Breast epithelium (tissue), 3 donors: ENCODE results near the gene MINPP1.

ENCODE experiments used
- POLR2A ChIP-seq: fragments of 450-650 bp; IDR thresholded peaks from one replicate; pipeline ENCODE4 v1.6.1; 2016; ENCODE audit warnings: antibody characterized with exemption, mild to moderate bottlenecking, moderate library complexity
- POLR2AphosphoS5 ChIP-seq, 3 donors: sonication (generic); formaldehyde crosslinking; IDR thresholded peaks; one replicate each; pipeline ENCODE4 v1.6.1; 2017; ENCODE audit warnings: antibody characterized with exemption in 3 of 3
- TF ChIP-seq, protein P1 (sequence below), 3 donors: fragments of 450-650 bp; IDR thresholded peaks; one replicate each; pipeline ENCODE4 v1.5.1; 2016 to 2017; ENCODE audit warnings: antibody characterized with exemption in 3 of 3, mild to moderate bottlenecking in 3 of 3, moderate library complexity in 3 of 3

DNA sequence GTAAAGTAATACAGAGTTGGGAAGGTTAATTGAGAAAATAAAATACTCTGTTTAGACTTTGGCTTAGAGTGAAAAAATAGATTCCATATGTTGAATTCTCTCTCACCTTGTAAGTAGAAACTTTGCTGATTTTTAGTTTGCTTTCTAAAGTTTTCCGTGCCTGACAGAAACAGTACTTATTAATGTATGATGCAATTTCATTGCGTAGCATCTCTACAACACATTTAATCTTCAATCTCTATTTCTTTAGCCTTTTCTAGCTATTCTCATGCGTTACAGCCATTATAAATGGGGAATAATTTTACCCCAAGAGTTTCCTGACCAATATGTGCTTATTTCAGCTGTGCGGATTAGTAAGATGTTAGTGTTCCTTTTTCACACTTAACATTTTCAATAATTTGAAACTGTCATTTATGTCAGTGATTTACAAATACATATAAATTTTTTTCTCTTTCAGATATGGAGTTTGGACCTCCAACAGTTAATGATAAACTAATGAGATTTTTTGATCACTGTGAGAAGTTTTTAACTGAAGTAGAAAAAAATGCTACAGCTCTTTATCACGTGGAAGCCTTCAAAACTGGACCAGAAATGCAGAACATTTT lies 3.3 kb downstream of the MINPP1 start:
- TF ChIP-seq, protein P1, sequence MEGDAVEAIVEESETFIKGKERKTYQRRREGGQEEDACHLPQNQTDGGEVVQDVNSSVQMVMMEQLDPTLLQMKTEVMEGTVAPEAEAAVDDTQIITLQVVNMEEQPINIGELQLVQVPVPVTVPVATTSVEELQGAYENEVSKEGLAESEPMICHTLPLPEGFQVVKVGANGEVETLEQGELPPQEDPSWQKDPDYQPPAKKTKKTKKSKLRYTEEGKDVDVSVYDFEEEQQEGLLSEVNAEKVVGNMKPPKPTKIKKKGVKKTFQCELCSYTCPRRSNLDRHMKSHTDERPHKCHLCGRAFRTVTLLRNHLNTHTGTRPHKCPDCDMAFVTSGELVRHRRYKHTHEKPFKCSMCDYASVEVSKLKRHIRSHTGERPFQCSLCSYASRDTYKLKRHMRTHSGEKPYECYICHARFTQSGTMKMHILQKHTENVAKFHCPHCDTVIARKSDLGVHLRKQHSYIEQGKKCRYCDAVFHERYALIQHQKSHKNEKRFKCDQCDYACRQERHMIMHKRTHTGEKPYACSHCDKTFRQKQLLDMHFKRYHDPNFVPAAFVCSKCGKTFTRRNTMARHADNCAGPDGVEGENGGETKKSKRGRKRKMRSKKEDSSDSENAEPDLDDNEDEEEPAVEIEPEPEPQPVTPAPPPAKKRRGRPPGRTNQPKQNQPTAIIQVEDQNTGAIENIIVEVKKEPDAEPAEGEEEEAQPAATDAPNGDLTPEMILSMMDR (IDR thresholded peaks at IDR 0.05), result no peak
- no peak for TF ChIP-seq POLR2A
- no peak for TF ChIP-seq POLR2AphosphoS5 (IDR thresholded peaks at IDR 0.05)
